ENCODE data around the gene MED15. TPM values are rescaled to one million over a fixed set of nuclear protein-coding genes. Genes with fewer than 3 reads are reported as not detected.

The MED15 gene
- total RNA-seq, 1 experiment from 2014 or later, result 59.3 TPM

GRCh38 chr22:20586403-20586745, 79.0 kb downstream of the MED15 start:
- Histone ChIP-seq H3K4me3 (ENCODE audit: low read depth in 2 of 2, low read length in 2 of 2) (no peak overlapping the region), H3K36me3 (ENCODE audit: control insufficient read depth, insufficient read depth, low read length) (no peaks in the 10 kb centered on the region; the same call in 1 of the 2 replicates), H3K27ac (ENCODE audit: low read length) (no peak overlapping the region), H3K4me1 (ENCODE audit: control insufficient read depth, insufficient read depth, low read length) (no peaks in the 10 kb centered on the region), H3K9me3 (ENCODE audit: control insufficient read depth, insufficient read depth, low read depth, low read length) (no peaks in the 10 kb centered on the region), H3K27me3 (ENCODE audit: control insufficient read depth, insufficient read depth, low read length) (no peaks in the 10 kb centered on the region)
- in situ Hi-C loops (cut with HindIII; ENCODE audit: low pct_unique_long_range_greater_than_20kb, low sequenced_read_pairs) (no loop called here), intact Hi-C loops (cut with micrococcal nuclease; ENCODE audit: unreplicated experiment) (no loop called here)
- no TSS peak for BruUV-seq (replicated peaks)
- ChIA-PET CTCF (no interaction called here), POLR2A (no interaction called here)
- DNase-seq (ENCODE audit: low read depth, low spot score) (no peak), ATAC-seq (no peak)
- TF ChIP-seq TCF7L2 (IDR thresholded peaks at IDR 0.05; ENCODE audit: low read depth, low read length), result no peak
- no peak for TF ChIP-seq SIN3A (IDR thresholded peaks at IDR 0.05; ENCODE audit: borderline replicate concordance, insufficient read depth, low read depth, low read length)
- TF ChIP-seq REST (IDR thresholded peaks at IDR 0.05; ENCODE audit: insufficient read depth in 1 of 2, low read depth in 2 of 2, low read length in 1 of 2), result no peak
- TF ChIP-seq CTCF (IDR thresholded peaks at IDR 0.05), result no peak
- TF ChIP-seq POLR2AphosphoS5 (IDR thresholded peaks at IDR 0.05; ENCODE audit: low read depth, low read length), result no peak

- Histone ChIP-seq H3K9me3 (ENCODE audit: control insufficient read depth, insufficient read depth, low read depth, low read length) (no peaks in the 10 kb centered on the region), H3K27ac (ENCODE audit: low read length) (no peak overlapping the region), H3K36me3 (ENCODE audit: control insufficient read depth, insufficient read depth, low read length) (no peaks in the 10 kb centered on the region; the same call in 1 of the 2 replicates), H3K4me3 (ENCODE audit: low read depth in 2 of 2, low read length in 2 of 2) (no peak overlapping the region), H3K4me1 (ENCODE audit: control insufficient read depth, insufficient read depth, low read length) (no peaks in the 10 kb centered on the region), H3K27me3 (ENCODE audit: control insufficient read depth, insufficient read depth, low read length) (no peaks in the 10 kb centered on the region)
- intact Hi-C loops (cut with micrococcal nuclease; ENCODE audit: unreplicated experiment) (no loop called here), in situ Hi-C loops (cut with HindIII; ENCODE audit: low pct_unique_long_range_greater_than_20kb, low sequenced_read_pairs) (no loop called here)
- DNase-seq (ENCODE audit: low read depth, low spot score) (no peak), ATAC-seq (no peak)
- CTCF ChIA-PET, result no interaction called here
- POLR2A ChIA-PET, result no interaction called here
- no TSS peak for BruUV-seq (replicated peaks)
- TF ChIP-seq CTCF (IDR thresholded peaks at IDR 0.05) (no peak), REST (IDR thresholded peaks at IDR 0.05; ENCODE audit: insufficient read depth in 1 of 2, low read depth in 2 of 2, low read length in 1 of 2) (no peak), POLR2AphosphoS5 (IDR thresholded peaks at IDR 0.05; ENCODE audit: low read depth, low read length) (no peak), TCF7L2 (IDR thresholded peaks at IDR 0.05; ENCODE audit: low read depth, low read length) (no peak), SIN3A (IDR thresholded peaks at IDR 0.05; ENCODE audit: borderline replicate concordance, insufficient read depth, low read depth, low read length) (no peak)
Observed at GRCh38 chr22:20587206-20587958, 80.0 kb downstream of the MED15 start.
